CD4-positive, alpha-beta memory T cell (primary cell): Measurements from ENCODE around the gene CYRIA. TPM values are rescaled to one million over a fixed set of nuclear protein-coding genes. Genes with fewer than 3 reads are reported as not detected.

Experiments
- CTCF ChIA-PET: fragments of 350-600 bp; sonication (Branson Sonifier 250); formaldehyde crosslinking; loops from one replicate; lab custom pipeline; 2021; ENCODE audit warnings: inconsistent platforms; ENCODE audit not compliant: partially characterized antibody; lab: Charles Lee
- POLR2A ChIA-PET: fragments of 350-600 bp; sonication (Branson Sonifier 250); formaldehyde crosslinking; loops from one replicate; lab custom pipeline; 2021; ENCODE audit not compliant: partially characterized antibody; lab: Charles Lee
- DNase-seq, 5 donors: peaks; one replicate each; pipeline versions ENCODE4 v3.0.0 to v3.0.0-alpha.2; 2020 to 2022; ENCODE audit warnings: mixed read lengths in 1 of 5
- H3K27ac ChIP-seq: one replicate; pipeline ENCODE4 v1.7.0; 2013; ENCODE audit warnings: low read depth, low read length
- H3K27me3 ChIP-seq: 2 replicates; pipeline ENCODE4 v1.7.0; 2013; ENCODE audit warnings: mild to moderate bottlenecking, low read length, moderate library complexity; ENCODE audit not compliant: insufficient read depth
- H3K36me3 ChIP-seq: 2 replicates; pipeline ENCODE4 v1.7.0; 2013; ENCODE audit warnings: mild to moderate bottlenecking, low read length, moderate library complexity; ENCODE audit not compliant: insufficient read depth
- H3K4me1 ChIP-seq: 2 replicates; pipeline ENCODE4 v1.7.0; 2013; ENCODE audit warnings: mild to moderate bottlenecking, low read length, moderate library complexity; ENCODE audit not compliant: insufficient read depth
- H3K4me3 ChIP-seq, 2 donors: one replicate each; pipeline ENCODE4 v1.7.0; 2013; ENCODE audit warnings: low read length in 2 of 2, mild to moderate bottlenecking in 1 of 2
- H3K9me3 ChIP-seq, 2 donors: one replicate each; pipeline ENCODE4 v1.7.0; 2013; ENCODE audit warnings: low read length in 2 of 2, control low read depth in 1 of 2; ENCODE audit not compliant: control insufficient read depth in 1 of 2
- H3K27ac Mint-ChIP-seq, 7 donors: one replicate each; pipeline ENCODE4 v1.8.0; 2020 to 2021; ENCODE audit warnings: mixed read lengths in 7 of 7, mild to moderate bottlenecking in 6 of 7, inconsistent platforms in 3 of 7, moderate library complexity in 3 of 7
- H3K27me3 Mint-ChIP-seq, 2 donors: one replicate each; pipeline ENCODE4 v1.8.0; 2020 to 2021; ENCODE audit warnings: mixed read lengths in 2 of 2
- H3K36me3 Mint-ChIP-seq, 2 donors: one replicate each; pipeline ENCODE4 v1.8.0; 2020 to 2021; ENCODE audit warnings: mixed read lengths in 2 of 2, inconsistent platforms in 1 of 2, mild to moderate bottlenecking in 1 of 2
- H3K4me1 Mint-ChIP-seq, 4 donors: one replicate each; pipeline ENCODE4 v1.8.0; 2020 to 2021; ENCODE audit warnings: mixed read lengths in 4 of 4, mild to moderate bottlenecking in 1 of 4
- H3K4me3 Mint-ChIP-seq, 8 donors: one replicate each; pipeline ENCODE4 v1.8.0; 2020 to 2021; ENCODE audit warnings: mixed read lengths in 8 of 8, mild to moderate bottlenecking in 7 of 8, moderate library complexity in 6 of 8, inconsistent platforms in 3 of 8
- H3K9me3 Mint-ChIP-seq, 8 donors: one replicate each; pipeline ENCODE4 v1.8.0; 2020 to 2021; ENCODE audit warnings: mixed read lengths in 8 of 8, mild to moderate bottlenecking in 5 of 8, inconsistent platforms in 3 of 8, moderate library complexity in 1 of 8
- intact Hi-C: fragments of 100-400 bp; cut with micrococcal nuclease; formaldehyde crosslinking; loops from one replicate; pipeline ENCODE4 v1.15.1; 2023
- polyA plus RNA-seq, 2 donors: library from polyadenylated mRNA; unstranded; fragments of 300-500 nt; fragmentation: Illumina TruSeq; gene quantifications; one replicate each; pipeline ENCODE4 v1.2.3, GENCODE V29; 2021
- total RNA-seq, 2 experiments: library from RNA; stranded (reverse); gene quantifications; one replicate each; pipeline ENCODE4 v1.2.3, GENCODE V29; 2021

The CYRIA gene
- total and polyA plus RNA-seq, 4 experiments from 2014 or later: 0.11 to 0.32 (median 0.18) TPM; not detected in 1

GRCh38 chr2:16671760-16672159 lies 6.1 kb upstream of the CYRIA start:
- Mint-ChIP-seq H3K4me1 (peaks cover 0 to 2% (median 0%) of the 10 kb centered on the region in 4 donors), H3K36me3 (no peaks in the 10 kb centered on the region), H3K4me3 (no peak overlapping the region), H3K9me3 (peaks cover 0 to 6% (median under 1%) of the 10 kb centered on the region in 8 donors), H3K27ac (no peak overlapping the region), H3K27me3 (peaks cover 5 to 8% of the 10 kb centered on the region in 2 donors)
- Histone ChIP-seq H3K27ac (no peak overlapping the region), H3K36me3 (no peaks in the 10 kb centered on the region), H3K4me1 (no peaks in the 10 kb centered on the region), H3K27me3 (no peaks in the 10 kb centered on the region), H3K9me3 (no peaks in the 10 kb centered on the region), H3K4me3 (no peak overlapping the region)
- ChIA-PET POLR2A (no interaction called here), CTCF (no interaction called here)
- DNase-seq: no peak
- intact Hi-C loops: no loop called here

DNA sequence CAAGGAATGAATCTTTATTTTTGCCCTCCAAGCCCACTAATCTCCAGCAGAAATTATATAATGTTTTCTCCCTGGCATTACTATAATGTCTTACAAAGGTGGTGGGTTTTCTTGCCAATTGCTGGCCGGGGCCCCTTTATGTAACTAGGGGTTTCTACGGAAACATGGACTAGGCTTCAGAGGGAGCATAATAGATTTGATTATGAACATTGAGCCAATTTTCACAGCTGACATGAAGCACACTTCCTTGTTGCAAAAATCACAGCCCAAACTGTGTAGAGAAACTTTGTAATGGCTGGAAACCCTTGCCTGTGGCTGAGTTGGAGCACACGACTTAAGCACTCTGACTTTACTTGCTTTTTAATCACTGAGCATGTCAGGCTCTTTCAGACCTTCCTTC lies 3.8 kb upstream of the CYRIA start:
- H3K4me1 Mint-ChIP-seq: peaks cover 10 to 15% (median 12%) of the 10 kb centered on the region in 4 donors
- intact Hi-C loops: no loop called here
- H3K27ac Mint-ChIP-seq: no peak overlapping the region

GRCh38 chr2:16666449-16666801 lies 791 bp upstream of the CYRIA start:
- Histone ChIP-seq H3K4me1 (peaks cover 9% of the 10 kb centered on the region), H3K9me3 (no peaks in the 10 kb centered on the region), H3K36me3 (no peaks in the 10 kb centered on the region), H3K4me3 (no peak overlapping the region), H3K27ac (no peak overlapping the region), H3K27me3 (peaks cover 17% of the 10 kb centered on the region)
- ChIA-PET POLR2A (no interaction called here), CTCF (no interaction called here)
- Mint-ChIP-seq H3K27me3 (peaks cover 30 to 31% of the 10 kb centered on the region in 2 donors), H3K27ac (peak overlapping the region in 4 of 7 donors; percentile 5 to 76 (median 27)), H3K4me3 (peak overlapping the region; percentile 57 to 88 (median 74)), H3K9me3 (peaks cover 0 to 5% (median 0%) of the 10 kb centered on the region in 8 donors), H3K36me3 (no peaks in the 10 kb centered on the region), H3K4me1 (peaks cover 10 to 19% (median 15%) of the 10 kb centered on the region in 4 donors)
- peak in 2 of 5 donors; percentile 2 to 5 for DNase-seq
- intact Hi-C loops: no loop called here

More for the DNA sequence above, 3.8 kb upstream of the CYRIA start:
- Histone ChIP-seq H3K27me3 (peaks cover 12% of the 10 kb centered on the region), H3K4me1 (peaks cover 9% of the 10 kb centered on the region), H3K27ac (no peak overlapping the region), H3K4me3 (no peak overlapping the region), H3K9me3 (no peaks in the 10 kb centered on the region), H3K36me3 (no peaks in the 10 kb centered on the region)
- H3K4me3 Mint-ChIP-seq: no peak overlapping the region
- H3K27me3 Mint-ChIP-seq: peaks cover 14 to 20% of the 10 kb centered on the region in 2 donors
- ChIA-PET CTCF (no interaction called here), POLR2A (no interaction called here)
- no peak for DNase-seq
- H3K9me3 Mint-ChIP-seq: peaks cover 0 to 5% (median 0%) of the 10 kb centered on the region in 8 donors
- no peaks in the 10 kb centered on the region for H3K36me3 Mint-ChIP-seq

DNA sequence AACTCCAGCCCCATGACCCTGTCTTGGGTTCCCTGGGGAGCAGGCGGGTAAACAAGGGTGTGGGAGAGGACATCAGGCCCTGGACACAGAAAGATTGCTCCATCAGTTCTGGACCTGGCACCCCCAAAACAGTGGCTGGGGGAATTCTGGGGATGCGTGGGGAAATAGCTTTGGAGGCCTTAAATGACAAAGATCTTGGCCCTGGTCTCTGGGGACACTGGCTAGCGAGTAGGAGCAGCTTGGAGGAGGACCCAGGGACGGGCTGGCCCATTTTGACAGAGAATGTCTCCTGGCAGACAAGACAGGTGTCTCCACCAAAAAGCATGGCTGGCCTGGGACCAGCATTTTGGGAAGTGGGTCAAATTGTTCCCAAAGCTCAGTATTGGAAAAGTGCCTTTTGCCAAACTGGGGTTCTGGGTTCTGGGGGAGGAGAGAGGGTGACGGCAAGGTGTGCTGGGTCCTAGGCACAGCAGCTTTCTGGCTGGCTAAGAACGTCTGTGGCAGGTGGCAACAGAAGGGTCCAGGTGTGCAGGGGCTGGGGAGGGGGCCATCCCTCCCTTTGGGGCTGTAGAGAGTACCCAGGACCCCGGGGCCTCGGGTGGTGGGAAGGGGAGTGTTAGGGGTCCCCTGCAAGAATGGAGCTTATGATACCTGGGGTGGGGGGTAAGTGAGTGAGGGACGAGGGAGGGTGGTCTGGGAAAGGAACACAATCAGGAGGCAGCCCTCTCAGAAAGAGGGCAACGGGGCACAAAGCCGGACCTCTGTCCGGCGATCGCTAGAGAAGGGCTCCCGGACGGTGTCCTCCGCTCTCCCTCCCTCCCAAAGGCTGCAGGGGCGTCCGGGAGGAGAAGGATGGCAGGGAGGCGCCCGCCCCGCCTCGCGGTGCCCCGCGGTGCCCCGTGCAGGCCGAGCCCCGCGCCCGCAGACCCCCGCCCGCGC lies 556 bp downstream of the CYRIA start:
- Mint-ChIP-seq H3K27me3 (peaks cover 31 to 35% of the 10 kb centered on the region in 2 donors), H3K9me3 (peaks cover 0 to 5% (median 0%) of the 10 kb centered on the region in 8 donors), H3K27ac (no peak overlapping the region), H3K36me3 (no peaks in the 10 kb centered on the region), H3K4me1 (peaks cover 10 to 19% (median 15%) of the 10 kb centered on the region in 4 donors), H3K4me3 (peak overlapping the region in 7 of 8 donors; percentile 41 to 67 (median 54))
- H3K4me3 ChIP-seq: no peak overlapping the region
- no peaks in the 10 kb centered on the region for H3K36me3 ChIP-seq
- ChIA-PET POLR2A (no interaction called here), CTCF (no interaction called here)
- no peak overlapping the region for H3K27ac ChIP-seq
- H3K27me3 ChIP-seq: peaks cover 17% of the 10 kb centered on the region
- intact Hi-C loops: no loop called here
- peaks cover 9% of the 10 kb centered on the region for H3K4me1 ChIP-seq
- DNase-seq: peak in 1 of 5 donors; percentile 28
- H3K9me3 ChIP-seq: no peaks in the 10 kb centered on the region

- DNase-seq: no peak
- Mint-ChIP-seq H3K36me3 (no peaks in the 10 kb centered on the region), H3K27ac (peak overlapping the region in 1 of 7 donors; percentile 76), H3K27me3 (peaks cover 31 to 36% of the 10 kb centered on the region in 2 donors), H3K9me3 (peaks cover 0 to 5% (median 0%) of the 10 kb centered on the region in 8 donors), H3K4me3 (peak overlapping the region in 7 of 8 donors; percentile 15 to 67 (median 44)), H3K4me1 (peaks cover 10 to 19% (median 15%) of the 10 kb centered on the region in 4 donors)
- H3K27me3 ChIP-seq: peaks cover 17% of the 10 kb centered on the region
- H3K4me1 ChIP-seq: peaks cover 9% of the 10 kb centered on the region
- H3K36me3 ChIP-seq: no peaks in the 10 kb centered on the region
- ChIA-PET POLR2A (no interaction called here), CTCF (no interaction called here)
- H3K4me3 ChIP-seq: no peak overlapping the region
- H3K27ac ChIP-seq: no peak overlapping the region
- no peaks in the 10 kb centered on the region for H3K9me3 ChIP-seq
- intact Hi-C loops: no loop called here
These were observed 1.4 kb downstream of the CYRIA start for GRCh38 chr2:16664052-16664731.

GRCh38 chr2:16663121-16663905 lies 2.3 kb downstream of the CYRIA start:
- ChIA-PET POLR2A (no interaction called here), CTCF (no interaction called here)
- Mint-ChIP-seq H3K4me3 (no peak overlapping the region), H3K27ac (no peak overlapping the region), H3K9me3 (peaks cover 0 to 5% (median 0%) of the 10 kb centered on the region in 8 donors), H3K27me3 (peaks cover 31 to 38% of the 10 kb centered on the region in 2 donors), H3K36me3 (no peaks in the 10 kb centered on the region), H3K4me1 (peaks cover 10 to 19% (median 15%) of the 10 kb centered on the region in 4 donors)
- H3K27me3 ChIP-seq: peaks cover 17% of the 10 kb centered on the region
- H3K9me3 ChIP-seq: no peaks in the 10 kb centered on the region
- no peaks in the 10 kb centered on the region for H3K36me3 ChIP-seq
- H3K4me3 ChIP-seq: no peak overlapping the region
- H3K4me1 ChIP-seq: peaks cover 9% of the 10 kb centered on the region
- no peak overlapping the region for H3K27ac ChIP-seq
- DNase-seq: no peak
- intact Hi-C loops: no loop called here
